CD8-positive, alpha-beta memory T cell (primary cell): ENCODE data around the gene COPS8. TPM values are rescaled to one million over a fixed set of nuclear protein-coding genes. Genes with fewer than 3 reads are reported as not detected.

ENCODE experiments used
- CTCF ChIA-PET: fragments of 350-600 bp; sonication (Branson Sonifier 250); formaldehyde crosslinking; loops from one replicate; lab custom pipeline; 2021; ENCODE audit warnings: antibody characterized with exemption; lab: Charles Lee
- POLR2A ChIA-PET: fragments of 350-600 bp; sonication (Branson Sonifier 250); formaldehyde crosslinking; loops from one replicate; lab custom pipeline; 2021; ENCODE audit warnings: antibody characterized with exemption; lab: Charles Lee
- DNase-seq, 5 donors: peaks; one replicate each; pipeline versions ENCODE4 v3.0.0 to v3.0.0-alpha.2; 2020 to 2022; ENCODE audit warnings: mixed read lengths in 1 of 5
- H3K27ac ChIP-seq: one replicate; pipeline ENCODE4 v1.7.0; 2013; ENCODE audit warnings: low read depth, mild to moderate bottlenecking, low read length, moderate library complexity
- H3K27me3 ChIP-seq: 2 replicates; pipeline ENCODE4 v1.7.0; 2013; ENCODE audit warnings: low read length, mild to moderate bottlenecking; ENCODE audit not compliant: insufficient read depth, poor library complexity, severe bottlenecking
- H3K36me3 ChIP-seq: 2 replicates; pipeline ENCODE4 v1.7.0; 2013; ENCODE audit warnings: mild to moderate bottlenecking, low read length, moderate library complexity; ENCODE audit not compliant: insufficient read depth
- H3K4me1 ChIP-seq: 2 replicates; pipeline ENCODE4 v1.7.0; 2013; ENCODE audit warnings: mild to moderate bottlenecking, low read length, moderate library complexity; ENCODE audit not compliant: insufficient read depth
- H3K4me3 ChIP-seq: 2 replicates; pipeline ENCODE4 v1.7.0; 2013; ENCODE audit warnings: mild to moderate bottlenecking, low read length
- H3K9me3 ChIP-seq: 2 replicates; pipeline ENCODE4 v1.7.0; 2013; ENCODE audit warnings: mild to moderate bottlenecking, low read length
- H3K27ac Mint-ChIP-seq, 8 donors: one replicate each; pipeline ENCODE4 v1.8.0; 2020 to 2021; ENCODE audit warnings: mixed read lengths in 8 of 8, mild to moderate bottlenecking in 6 of 8, inconsistent platforms in 3 of 8, moderate library complexity in 3 of 8
- H3K27me3 Mint-ChIP-seq, 2 donors: one replicate each; pipeline ENCODE4 v1.8.0; 2020 to 2021; ENCODE audit warnings: mixed read lengths in 2 of 2, mild to moderate bottlenecking in 1 of 2, moderate library complexity in 1 of 2
- H3K36me3 Mint-ChIP-seq, 3 donors: one replicate each; pipeline ENCODE4 v1.8.0; 2020 to 2021; ENCODE audit warnings: mixed read lengths in 3 of 3, inconsistent platforms in 1 of 3, mild to moderate bottlenecking in 1 of 3
- H3K4me1 Mint-ChIP-seq, 3 donors: one replicate each; pipeline ENCODE4 v1.8.0; 2020 to 2021; ENCODE audit warnings: mixed read lengths in 3 of 3, inconsistent platforms in 1 of 3, mild to moderate bottlenecking in 1 of 3
- H3K4me3 Mint-ChIP-seq, 7 donors: one replicate each; pipeline ENCODE4 v1.8.0; 2020 to 2021; ENCODE audit warnings: mixed read lengths in 7 of 7, mild to moderate bottlenecking in 6 of 7, moderate library complexity in 4 of 7, inconsistent platforms in 2 of 7
- H3K9me3 Mint-ChIP-seq, 5 donors: one replicate each; pipeline ENCODE4 v1.8.0; 2020 to 2022; ENCODE audit warnings: mixed read lengths in 5 of 5, mild to moderate bottlenecking in 3 of 5, moderate library complexity in 2 of 5, inconsistent platforms in 1 of 5
- polyA plus RNA-seq: library from polyadenylated mRNA; unstranded; fragments of 300-500 nt; fragmentation: Illumina TruSeq; gene quantifications from one replicate; pipeline ENCODE4 v1.2.3, GENCODE V29; 2021
- total RNA-seq, 2 experiments: library from RNA; stranded (reverse); gene quantifications; one replicate each; pipeline ENCODE4 v1.2.3, GENCODE V29; 2021

Gene COPS8
- total and polyA plus RNA-seq, 3 experiments from 2014 or later = 67.4 to 77.2 (median 75.4) TPM

DNA sequence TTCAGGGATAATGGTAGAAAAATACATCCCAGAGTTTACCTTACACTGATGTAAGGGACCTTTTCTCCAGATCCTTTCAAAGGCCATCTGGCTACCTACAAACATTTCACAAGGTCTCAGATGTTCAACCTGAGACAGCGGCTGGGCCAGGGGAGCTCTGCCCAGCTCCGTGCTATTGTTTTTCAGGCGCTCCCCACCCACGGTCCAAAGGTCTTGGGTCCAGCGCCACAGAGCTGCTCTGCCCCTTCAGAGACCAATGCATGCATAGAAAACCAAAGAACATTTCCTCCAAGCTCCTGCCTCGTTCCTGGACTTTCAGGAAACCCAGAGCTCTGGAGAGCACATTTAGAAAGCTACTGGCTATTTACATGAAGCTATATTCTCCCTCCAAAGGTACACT is 40.3 kb downstream of the COPS8 start:
- H3K4me3 Mint-ChIP-seq = no peak overlapping the region
- CTCF ChIA-PET = no interaction called here
- H3K27ac ChIP-seq = no peak overlapping the region
- no peaks in the 10 kb centered on the region for H3K9me3 ChIP-seq
- no peak for DNase-seq
- H3K9me3 Mint-ChIP-seq = no peaks in the 10 kb centered on the region
- H3K4me1 Mint-ChIP-seq = no peaks in the 10 kb centered on the region
- H3K27me3 ChIP-seq = no peaks in the 10 kb centered on the region
- H3K27ac Mint-ChIP-seq = no peak overlapping the region
- no peaks in the 10 kb centered on the region for H3K36me3 Mint-ChIP-seq
- H3K36me3 ChIP-seq = no peaks in the 10 kb centered on the region
- H3K4me3 ChIP-seq = no peak overlapping the region
- H3K27me3 Mint-ChIP-seq = peaks cover 1 to 4% of the 10 kb centered on the region in 2 donors
- H3K4me1 ChIP-seq = no peaks in the 10 kb centered on the region
- POLR2A ChIA-PET = no interaction called here

DNA sequence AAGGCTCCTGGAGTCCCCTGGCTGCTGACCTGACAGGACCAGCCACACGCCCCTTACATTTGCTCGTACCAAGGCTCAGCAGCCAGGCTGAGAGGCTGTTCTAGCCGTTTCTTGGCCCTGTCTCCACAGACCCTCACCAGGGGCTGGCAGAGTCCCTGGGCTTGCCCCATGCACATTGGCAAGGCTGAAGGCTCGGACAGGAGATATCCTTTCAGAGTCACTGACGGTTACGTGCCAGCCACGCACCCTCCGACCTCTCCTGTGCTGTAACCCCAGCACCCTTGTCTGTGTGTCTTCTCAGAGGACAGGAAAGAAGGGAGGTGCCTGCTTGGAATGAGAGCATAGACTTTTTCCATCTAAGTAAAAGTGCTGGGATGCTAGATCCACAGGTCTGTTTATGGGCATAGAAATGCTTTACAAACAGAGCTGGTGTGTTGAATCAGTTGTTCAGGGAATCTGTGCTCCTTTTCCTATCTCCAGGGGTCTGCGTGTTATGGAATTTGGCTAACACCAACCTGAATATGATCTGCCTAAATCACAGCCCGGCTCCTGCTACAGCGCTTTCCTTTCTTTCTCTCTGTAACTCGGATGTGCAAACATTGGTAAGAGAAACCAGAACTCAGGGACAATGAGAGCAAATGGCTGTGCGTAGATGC is 41.0 kb downstream of the COPS8 start:
- Mint-ChIP-seq H3K9me3 (no peaks in the 10 kb centered on the region), H3K27me3 (peaks cover 1 to 4% of the 10 kb centered on the region in 2 donors), H3K27ac (no peak overlapping the region), H3K4me1 (no peaks in the 10 kb centered on the region), H3K4me3 (no peak overlapping the region), H3K36me3 (no peaks in the 10 kb centered on the region)
- no peak overlapping the region for H3K27ac ChIP-seq
- no peaks in the 10 kb centered on the region for H3K9me3 ChIP-seq
- no peak for DNase-seq
- H3K27me3 ChIP-seq = no peaks in the 10 kb centered on the region
- H3K36me3 ChIP-seq = no peaks in the 10 kb centered on the region
- no peak overlapping the region for H3K4me3 ChIP-seq
- CTCF ChIA-PET = no interaction called here
- H3K4me1 ChIP-seq = no peaks in the 10 kb centered on the region
- POLR2A ChIA-PET = no interaction called here

DNA sequence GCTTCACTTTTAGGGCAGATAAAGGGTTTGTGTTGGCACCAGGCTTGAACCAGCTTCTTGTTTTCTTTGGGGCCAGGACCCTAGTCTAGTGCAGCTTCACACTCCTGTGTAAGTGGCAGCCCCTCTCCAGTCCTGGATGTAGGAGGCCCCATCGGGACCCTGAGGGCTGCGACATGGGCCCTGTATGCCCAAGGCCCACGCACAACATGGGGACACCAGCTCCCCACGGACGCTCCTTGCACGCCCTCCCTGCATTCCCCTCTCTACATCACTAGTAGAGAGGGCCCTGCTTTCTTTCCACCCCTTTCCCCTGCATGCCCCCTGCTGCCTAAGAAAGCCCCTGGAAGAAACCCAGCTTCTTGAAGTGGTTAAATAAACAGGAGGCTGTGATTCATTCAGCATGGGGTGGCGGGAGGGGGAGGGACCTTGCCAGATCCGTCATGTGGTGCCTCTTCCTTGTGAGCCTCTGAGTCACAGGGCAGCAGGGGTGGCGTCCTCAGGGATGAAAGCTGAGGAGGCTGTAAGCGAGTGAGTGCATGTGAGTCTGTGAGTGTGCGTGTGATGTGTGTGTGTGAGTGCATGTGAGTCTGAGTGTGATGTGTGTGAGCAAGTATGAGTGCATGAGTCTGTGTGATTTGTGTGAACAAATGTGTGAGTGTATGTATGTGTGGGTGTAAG is 42.5 kb downstream of the COPS8 start:
- H3K4me3 ChIP-seq = no peak overlapping the region
- Mint-ChIP-seq H3K27ac (no peak overlapping the region), H3K4me1 (no peaks in the 10 kb centered on the region), H3K36me3 (no peaks in the 10 kb centered on the region), H3K27me3 (peaks cover 1 to 4% of the 10 kb centered on the region in 2 donors), H3K9me3 (no peaks in the 10 kb centered on the region), H3K4me3 (no peak overlapping the region)
- no peaks in the 10 kb centered on the region for H3K9me3 ChIP-seq
- DNase-seq = no peak
- H3K27me3 ChIP-seq = no peaks in the 10 kb centered on the region
- no peaks in the 10 kb centered on the region for H3K4me1 ChIP-seq
- no peaks in the 10 kb centered on the region for H3K36me3 ChIP-seq
- H3K27ac ChIP-seq = no peak overlapping the region
- ChIA-PET POLR2A (no interaction called here), CTCF (no interaction called here)

DNA sequence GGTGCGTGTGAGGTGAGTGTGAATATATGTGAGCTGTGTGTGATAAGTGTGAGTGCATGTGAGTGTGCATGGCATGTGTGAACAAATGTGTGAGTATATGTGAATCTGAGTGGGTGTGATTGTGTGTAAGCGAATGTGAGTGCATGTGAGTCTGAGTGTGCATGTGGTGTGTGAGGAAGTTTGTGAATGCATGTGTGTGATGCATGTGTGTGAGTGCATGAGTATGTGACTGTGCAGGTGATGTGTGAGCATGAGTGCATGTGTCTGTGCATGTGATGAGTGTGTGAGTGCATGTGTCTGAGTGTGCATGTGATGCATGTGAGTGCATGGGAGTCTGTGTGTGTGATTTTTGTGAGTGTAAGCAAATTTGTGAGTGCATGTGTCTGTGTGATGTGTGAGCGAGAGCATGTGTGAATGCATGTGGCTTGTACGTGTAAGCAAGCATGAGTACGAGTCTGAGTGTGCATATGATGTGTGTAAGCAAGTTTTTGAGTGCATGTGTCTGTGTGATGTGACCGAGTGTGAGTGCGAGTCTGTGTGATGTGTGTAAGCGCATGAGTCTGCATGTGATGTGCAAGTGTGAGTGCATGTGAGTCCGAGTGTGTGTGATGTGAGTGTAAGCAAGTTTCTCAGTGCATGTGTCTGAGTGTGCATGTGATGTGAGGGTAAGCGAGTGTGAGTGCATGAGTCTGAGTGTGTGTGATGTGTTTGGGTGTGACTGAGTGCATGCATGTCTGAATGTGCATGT is 43.3 kb downstream of the COPS8 start:
- Histone ChIP-seq H3K4me1 (no peaks in the 10 kb centered on the region), H3K9me3 (no peaks in the 10 kb centered on the region), H3K27me3 (no peaks in the 10 kb centered on the region), H3K36me3 (no peaks in the 10 kb centered on the region), H3K27ac (no peak overlapping the region), H3K4me3 (no peak overlapping the region)
- no peaks in the 10 kb centered on the region for H3K9me3 Mint-ChIP-seq
- ChIA-PET POLR2A (no interaction called here), CTCF (no interaction called here)
- peaks cover 3 to 4% of the 10 kb centered on the region in 2 donors for H3K27me3 Mint-ChIP-seq
- no peaks in the 10 kb centered on the region for H3K36me3 Mint-ChIP-seq
- DNase-seq = no peak
- no peak overlapping the region for H3K27ac Mint-ChIP-seq
- no peaks in the 10 kb centered on the region for H3K4me1 Mint-ChIP-seq
- H3K4me3 Mint-ChIP-seq = no peak overlapping the region

DNA sequence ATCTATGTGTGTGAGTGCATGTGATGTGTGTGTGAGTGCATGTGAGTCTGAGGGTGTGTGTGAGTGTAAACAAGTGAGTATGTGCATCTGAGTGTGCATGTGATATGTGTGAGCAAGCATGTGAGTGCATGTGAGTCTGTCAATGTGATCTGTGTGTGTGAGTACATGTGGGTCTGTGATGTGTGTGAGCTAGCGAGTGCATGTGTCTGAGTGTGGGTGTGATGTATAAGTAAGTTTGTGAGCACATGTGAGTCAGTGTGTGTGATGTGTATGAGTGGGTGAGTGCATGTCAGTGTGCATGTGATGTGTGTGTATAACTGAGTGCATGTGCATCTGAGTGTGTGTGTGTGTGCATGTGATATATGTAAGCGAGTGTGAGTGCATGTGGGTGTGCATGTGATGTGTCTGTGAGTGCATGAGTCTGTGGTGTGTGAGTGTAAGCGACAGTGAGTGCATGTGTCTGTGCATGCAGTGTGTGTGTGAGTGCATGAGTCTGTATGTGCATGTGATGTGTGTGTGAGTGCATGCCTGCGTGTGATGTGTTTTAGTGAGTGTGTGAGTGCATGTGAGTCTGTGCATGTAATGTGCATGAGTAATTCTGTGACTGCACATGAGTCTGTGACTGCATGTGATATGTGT is 44.1 kb downstream of the COPS8 start:
- H3K36me3 Mint-ChIP-seq = no peaks in the 10 kb centered on the region
- H3K9me3 ChIP-seq = no peaks in the 10 kb centered on the region
- H3K27me3 Mint-ChIP-seq = peaks cover 3 to 4% of the 10 kb centered on the region in 2 donors
- H3K4me3 Mint-ChIP-seq = no peak overlapping the region
- no peak overlapping the region for H3K27ac ChIP-seq
- DNase-seq = no peak
- H3K4me1 ChIP-seq = no peaks in the 10 kb centered on the region
- no peaks in the 10 kb centered on the region for H3K9me3 Mint-ChIP-seq
- no peaks in the 10 kb centered on the region for H3K36me3 ChIP-seq
- no peaks in the 10 kb centered on the region for H3K4me1 Mint-ChIP-seq
- POLR2A ChIA-PET = no interaction called here
- no peak overlapping the region for H3K27ac Mint-ChIP-seq
- no peak overlapping the region for H3K4me3 ChIP-seq
- CTCF ChIA-PET = no interaction called here
- H3K27me3 ChIP-seq = no peaks in the 10 kb centered on the region

DNA sequence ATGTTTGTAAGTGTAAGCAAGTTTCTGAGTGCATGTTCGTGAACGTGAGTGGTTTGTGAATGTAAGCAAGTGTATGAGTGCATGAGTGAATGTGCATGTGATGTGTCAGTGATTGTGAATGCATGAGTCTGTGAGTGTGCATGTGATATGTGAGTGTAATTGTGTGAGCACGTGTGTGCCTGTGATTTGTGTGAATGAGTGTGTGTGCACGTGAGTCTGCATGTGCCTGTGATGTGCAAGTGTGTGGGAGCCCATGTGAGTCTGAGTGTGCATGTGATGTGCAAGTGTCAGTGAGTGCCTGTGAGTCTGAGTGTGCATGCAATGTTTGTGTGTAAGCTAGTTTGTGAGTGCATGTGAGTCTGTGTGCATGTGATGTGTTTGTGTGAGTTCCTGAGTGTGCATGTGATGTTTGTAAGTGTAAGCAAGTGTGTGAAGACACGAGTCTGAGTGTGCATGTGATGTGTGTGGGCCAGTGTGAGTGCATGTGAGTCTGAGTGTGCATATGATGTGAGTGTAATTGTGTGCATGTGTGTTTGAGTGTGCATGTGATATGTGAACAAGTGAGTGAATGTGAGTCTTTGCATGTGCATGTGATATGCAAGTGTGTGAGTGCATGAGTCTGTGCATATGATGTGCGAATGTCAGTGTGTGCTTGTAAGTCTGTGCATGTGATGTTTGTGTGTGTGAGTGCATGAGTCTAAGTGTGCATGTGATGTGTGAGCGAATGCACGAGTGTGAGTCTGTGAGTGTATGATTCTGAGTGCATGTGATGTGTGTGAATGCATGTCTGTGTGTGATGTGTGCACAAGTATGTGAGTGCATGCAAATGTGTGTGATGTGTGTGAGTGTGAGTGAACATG is 45.1 kb downstream of the COPS8 start:
- peaks cover 0 to 3% of the 10 kb centered on the region in 2 donors for H3K27me3 Mint-ChIP-seq
- no peak overlapping the region for H3K27ac Mint-ChIP-seq
- Histone ChIP-seq H3K4me3 (no peak overlapping the region), H3K9me3 (no peaks in the 10 kb centered on the region), H3K4me1 (no peaks in the 10 kb centered on the region), H3K27me3 (no peaks in the 10 kb centered on the region), H3K27ac (no peak overlapping the region), H3K36me3 (no peaks in the 10 kb centered on the region)
- CTCF ChIA-PET = no interaction called here
- H3K4me3 Mint-ChIP-seq = no peak overlapping the region
- POLR2A ChIA-PET = no interaction called here
- no peaks in the 10 kb centered on the region for H3K4me1 Mint-ChIP-seq
- H3K36me3 Mint-ChIP-seq = no peaks in the 10 kb centered on the region
- no peak for DNase-seq
- no peaks in the 10 kb centered on the region for H3K9me3 Mint-ChIP-seq

DNA sequence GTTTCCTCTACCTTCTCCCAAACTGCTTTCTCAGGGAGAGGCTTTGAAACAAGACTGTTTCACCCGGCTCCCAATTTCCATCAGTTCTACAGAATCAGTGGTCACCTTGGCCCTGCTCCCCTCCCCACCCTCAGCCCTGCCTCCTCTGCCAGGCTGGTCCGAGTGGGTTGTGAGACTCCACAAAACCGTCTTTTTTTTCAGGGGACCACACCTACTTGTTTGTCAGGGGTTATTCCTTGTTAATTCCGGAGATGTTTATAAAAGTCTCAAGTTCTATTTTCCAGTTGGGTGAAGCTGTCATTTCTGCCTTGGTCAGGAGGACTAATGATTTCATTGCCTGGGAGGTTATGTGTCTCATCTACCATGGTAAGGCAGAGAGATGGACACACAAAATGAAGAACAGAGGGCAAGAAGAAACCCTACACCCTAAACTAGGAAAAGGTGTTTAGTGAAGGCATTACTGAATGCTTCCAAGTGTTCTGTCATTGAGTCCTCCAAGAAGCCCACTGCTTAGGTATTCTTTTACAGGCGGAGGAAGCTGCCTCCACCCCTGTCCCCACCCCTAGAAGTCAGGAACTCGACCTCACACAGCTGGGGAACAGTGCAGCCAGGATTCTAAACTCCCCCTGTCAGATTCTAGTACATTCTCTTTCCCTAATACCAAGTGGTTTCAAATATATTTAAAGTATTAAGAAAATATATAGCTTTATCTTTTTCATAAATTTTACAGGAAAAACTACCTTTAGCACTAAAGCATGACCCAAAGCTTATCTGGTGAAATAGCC is 46.3 kb downstream of the COPS8 start:
- H3K27ac ChIP-seq = no peak overlapping the region
- H3K9me3 ChIP-seq = no peaks in the 10 kb centered on the region
- Mint-ChIP-seq H3K4me1 (no peaks in the 10 kb centered on the region), H3K27ac (no peak overlapping the region), H3K36me3 (peaks cover 0 to 2% (median 0%) of the 10 kb centered on the region in 3 donors), H3K9me3 (no peaks in the 10 kb centered on the region), H3K4me3 (no peak overlapping the region), H3K27me3 (peaks cover 0 to 3% of the 10 kb centered on the region in 2 donors)
- no peak for DNase-seq
- POLR2A ChIA-PET = no interaction called here
- no peaks in the 10 kb centered on the region for H3K27me3 ChIP-seq
- no peak overlapping the region for H3K4me3 ChIP-seq
- H3K36me3 ChIP-seq = no peaks in the 10 kb centered on the region
- CTCF ChIA-PET = interaction anchor here (0.8 kb wide), 1 partner anchor 10 kb away, joined by 3 read pairs; no protein-coding TSS in a partner anchor
- no peaks in the 10 kb centered on the region for H3K4me1 ChIP-seq
